Panc1 (cell line): ENCODE results near the gene PMF1. TPM values are rescaled to one million over a fixed set of nuclear protein-coding genes. Genes with fewer than 3 reads are reported as not detected.

Experiments used
- ATAC-seq: fragments of 200-7000 bp; cut with Tn5 transposase; 2 replicates; pipeline ENCODE4 v1.9.1; 2020; ENCODE audit warnings: mild to moderate bottlenecking, moderate library complexity
- BruUV-seq: library from RNA; stranded (reverse); fragments of 400-500 nt; replicated peaks from 2 replicates; lab custom pipeline; 2021; lab: Mats Ljungman, UMichigan
- CTCF ChIA-PET: fragments of 300-600 bp; sonication (Branson Sonifier 250); formaldehyde crosslinking; loops from one replicate; lab custom pipeline; 2022; ENCODE audit warnings: antibody characterized with exemption; lab: Charles Lee
- POLR2A ChIA-PET: fragments of 300-600 bp; sonication (Branson Sonifier 250); formaldehyde crosslinking; loops from one replicate; lab custom pipeline; 2022; ENCODE audit warnings: antibody characterized with exemption; lab: Charles Lee
- DNase-seq: peaks from one replicate; pipeline ENCODE4 v3.0.0-alpha.2; 2010; ENCODE audit warnings: low read depth, low spot score
- H3K27ac ChIP-seq: 2 replicates; pipeline ENCODE4 v1.5.1; 2011; ENCODE audit warnings: mild to moderate bottlenecking, low read length, inconsistent platforms
- H3K27me3 ChIP-seq: fragments of 200-500 bp; sonication (Bioruptor generic); 2 replicates; pipeline ENCODE4 v1.6.0; 2014; ENCODE audit warnings: low read length, inconsistent platforms; ENCODE audit not compliant: control insufficient read depth, insufficient read depth
- H3K36me3 ChIP-seq: fragments of 200-500 bp; sonication (Bioruptor generic); 2 replicates; pipeline ENCODE4 v1.5.1; 2014; ENCODE audit warnings: inconsistent platforms, mild to moderate bottlenecking, low read length, moderate library complexity; ENCODE audit not compliant: control insufficient read depth, insufficient read depth
- H3K4me1 ChIP-seq: 2 replicates; pipeline ENCODE4 v1.5.1; 2011; ENCODE audit warnings: inconsistent platforms, mild to moderate bottlenecking, low read length, moderate library complexity; ENCODE audit not compliant: control insufficient read depth, insufficient read depth
- H3K4me3 ChIP-seq, 2 experiments: 2 replicates each; pipeline ENCODE4 v1.5.1; 2011 to 2012; ENCODE audit warnings: low read depth in 2 of 2, low read length in 2 of 2, mild to moderate bottlenecking in 2 of 2, inconsistent platforms in 1 of 2, moderate library complexity in 1 of 2
- H3K9me3 ChIP-seq: fragments of 200-500 bp; sonication (Bioruptor generic); 2 replicates; pipeline ENCODE4 v1.5.1; 2014; ENCODE audit warnings: low read depth, mild to moderate bottlenecking, inconsistent platforms, low read length, moderate library complexity; ENCODE audit not compliant: control insufficient read depth, insufficient read depth
- POLR2AphosphoS5 ChIP-seq: IDR thresholded peaks from 2 replicates; pipeline ENCODE4 v1.6.1; 2012; ENCODE audit warnings: mild to moderate bottlenecking, low read depth, low read length, moderate library complexity
- SIN3A ChIP-seq: IDR thresholded peaks from 2 replicates; pipeline ENCODE4 v1.6.1; 2012; ENCODE audit warnings: low read depth, mild to moderate bottlenecking, low read length, moderate library complexity, borderline replicate concordance; ENCODE audit not compliant: insufficient read depth
- TCF7L2 ChIP-seq: IDR thresholded peaks from 2 replicates; pipeline ENCODE4 v1.6.1; 2011; ENCODE audit warnings: mild to moderate bottlenecking, low read depth, low read length, inconsistent platforms
- in situ Hi-C: cut with HindIII; loops from 2 replicates; pipeline ENCODE4 v1.10.0; 2016; ENCODE audit warnings: low sequenced_read_pairs, low pct_unique_long_range_greater_than_20kb
- intact Hi-C: fragments of 100-400 bp; cut with micrococcal nuclease; formaldehyde crosslinking; loops from one replicate; pipeline ENCODE4 v1.10.0; 2022; ENCODE audit not compliant: unreplicated experiment
- total RNA-seq: library from RNA; stranded (reverse); gene quantifications from one replicate; pipeline ENCODE4 v1.2.1, GENCODE V29; 2021; ENCODE audit not compliant: unreplicated experiment
- TF ChIP-seq, protein P1 (sequence below), 2 experiments: IDR thresholded peaks; 2 replicates each; pipeline ENCODE4 v1.6.1; 2011 to 2012; ENCODE audit warnings: low read depth in 2 of 2, control low read depth in 1 of 2, low read length in 1 of 2, mild to moderate bottlenecking in 1 of 2, moderate library complexity in 1 of 2; ENCODE audit not compliant: insufficient read depth in 1 of 2
- TF ChIP-seq, protein P2 (sequence below): fragments of 450-650 bp; IDR thresholded peaks from 2 replicates; pipeline ENCODE4 v1.5.1; 2017; ENCODE audit warnings: mild to moderate bottlenecking

Gene PMF1
- total RNA-seq, 1 experiment from 2014 or later = 57.5 TPM

GRCh38 chr1:156164125-156164831, 48.5 kb upstream of the PMF1 start:
- no peak overlapping the region for H3K27ac ChIP-seq
- no peaks in the 10 kb centered on the region for H3K9me3 ChIP-seq
- TF ChIP-seq, protein P1, sequence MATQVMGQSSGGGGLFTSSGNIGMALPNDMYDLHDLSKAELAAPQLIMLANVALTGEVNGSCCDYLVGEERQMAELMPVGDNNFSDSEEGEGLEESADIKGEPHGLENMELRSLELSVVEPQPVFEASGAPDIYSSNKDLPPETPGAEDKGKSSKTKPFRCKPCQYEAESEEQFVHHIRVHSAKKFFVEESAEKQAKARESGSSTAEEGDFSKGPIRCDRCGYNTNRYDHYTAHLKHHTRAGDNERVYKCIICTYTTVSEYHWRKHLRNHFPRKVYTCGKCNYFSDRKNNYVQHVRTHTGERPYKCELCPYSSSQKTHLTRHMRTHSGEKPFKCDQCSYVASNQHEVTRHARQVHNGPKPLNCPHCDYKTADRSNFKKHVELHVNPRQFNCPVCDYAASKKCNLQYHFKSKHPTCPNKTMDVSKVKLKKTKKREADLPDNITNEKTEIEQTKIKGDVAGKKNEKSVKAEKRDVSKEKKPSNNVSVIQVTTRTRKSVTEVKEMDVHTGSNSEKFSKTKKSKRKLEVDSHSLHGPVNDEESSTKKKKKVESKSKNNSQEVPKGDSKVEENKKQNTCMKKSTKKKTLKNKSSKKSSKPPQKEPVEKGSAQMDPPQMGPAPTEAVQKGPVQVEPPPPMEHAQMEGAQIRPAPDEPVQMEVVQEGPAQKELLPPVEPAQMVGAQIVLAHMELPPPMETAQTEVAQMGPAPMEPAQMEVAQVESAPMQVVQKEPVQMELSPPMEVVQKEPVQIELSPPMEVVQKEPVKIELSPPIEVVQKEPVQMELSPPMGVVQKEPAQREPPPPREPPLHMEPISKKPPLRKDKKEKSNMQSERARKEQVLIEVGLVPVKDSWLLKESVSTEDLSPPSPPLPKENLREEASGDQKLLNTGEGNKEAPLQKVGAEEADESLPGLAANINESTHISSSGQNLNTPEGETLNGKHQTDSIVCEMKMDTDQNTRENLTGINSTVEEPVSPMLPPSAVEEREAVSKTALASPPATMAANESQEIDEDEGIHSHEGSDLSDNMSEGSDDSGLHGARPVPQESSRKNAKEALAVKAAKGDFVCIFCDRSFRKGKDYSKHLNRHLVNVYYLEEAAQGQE (IDR thresholded peaks at IDR 0.05; ENCODE audit: insufficient read depth in 1 of 2, low read depth in 2 of 2, low read length in 1 of 2) = no peak
- TF ChIP-seq, protein P2, sequence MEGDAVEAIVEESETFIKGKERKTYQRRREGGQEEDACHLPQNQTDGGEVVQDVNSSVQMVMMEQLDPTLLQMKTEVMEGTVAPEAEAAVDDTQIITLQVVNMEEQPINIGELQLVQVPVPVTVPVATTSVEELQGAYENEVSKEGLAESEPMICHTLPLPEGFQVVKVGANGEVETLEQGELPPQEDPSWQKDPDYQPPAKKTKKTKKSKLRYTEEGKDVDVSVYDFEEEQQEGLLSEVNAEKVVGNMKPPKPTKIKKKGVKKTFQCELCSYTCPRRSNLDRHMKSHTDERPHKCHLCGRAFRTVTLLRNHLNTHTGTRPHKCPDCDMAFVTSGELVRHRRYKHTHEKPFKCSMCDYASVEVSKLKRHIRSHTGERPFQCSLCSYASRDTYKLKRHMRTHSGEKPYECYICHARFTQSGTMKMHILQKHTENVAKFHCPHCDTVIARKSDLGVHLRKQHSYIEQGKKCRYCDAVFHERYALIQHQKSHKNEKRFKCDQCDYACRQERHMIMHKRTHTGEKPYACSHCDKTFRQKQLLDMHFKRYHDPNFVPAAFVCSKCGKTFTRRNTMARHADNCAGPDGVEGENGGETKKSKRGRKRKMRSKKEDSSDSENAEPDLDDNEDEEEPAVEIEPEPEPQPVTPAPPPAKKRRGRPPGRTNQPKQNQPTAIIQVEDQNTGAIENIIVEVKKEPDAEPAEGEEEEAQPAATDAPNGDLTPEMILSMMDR = no peak
- no peak for TF ChIP-seq SIN3A
- no peak for TF ChIP-seq POLR2AphosphoS5
- TF ChIP-seq TCF7L2 = no peak
- POLR2A ChIA-PET = interaction anchor here (0.6 to 1.1 kb wide), 2 partner anchors 9 to 214 kb away, joined by 3 to 6 read pairs; no protein-coding TSS in a partner anchor
- ATAC-seq = no peak
- no TSS peak for BruUV-seq
- no peak for DNase-seq
- intact Hi-C loops = no loop called here
- H3K27me3 ChIP-seq = no peaks in the 10 kb centered on the region
- in situ Hi-C loops = no loop called here
- no peaks in the 10 kb centered on the region for H3K4me1 ChIP-seq
- CTCF ChIA-PET = interaction anchor here (0.6 kb wide), 1 partner anchor 24 kb away, joined by 4 read pairs; no protein-coding TSS in a partner anchor
- H3K36me3 ChIP-seq = no peaks in the 10 kb centered on the region
- no peak overlapping the region for H3K4me3 ChIP-seq

DNA sequence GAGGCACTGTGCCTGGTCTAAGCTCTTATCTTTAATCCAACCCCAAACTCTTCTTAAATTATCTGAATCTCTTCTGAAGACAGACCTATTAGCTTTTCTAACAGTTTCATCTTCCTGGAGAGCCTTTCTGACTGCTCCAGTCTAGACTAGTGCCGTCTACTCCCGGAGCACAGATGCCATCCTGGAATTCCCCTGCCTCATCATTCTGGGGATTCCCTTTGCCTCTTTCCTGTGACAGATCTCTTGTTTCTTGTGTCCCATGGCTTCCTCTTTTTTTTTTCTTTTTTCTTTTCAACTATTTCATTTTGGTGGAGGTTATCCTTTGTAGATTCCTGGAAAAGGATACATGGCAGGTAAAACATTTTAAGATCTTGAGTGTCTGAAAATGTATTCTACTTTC, 47.7 kb upstream of the PMF1 start:
- no peaks in the 10 kb centered on the region for H3K27me3 ChIP-seq
- no peak; the same call in 1 of the 2 replicates for ATAC-seq
- no peaks in the 10 kb centered on the region for H3K36me3 ChIP-seq
- TF ChIP-seq POLR2AphosphoS5 (no peak), TCF7L2 (no peak), SIN3A (no peak)
- TF ChIP-seq, protein P1 (IDR thresholded peaks at IDR 0.05; ENCODE audit: insufficient read depth in 1 of 2, low read depth in 2 of 2, low read length in 1 of 2) = no peak
- TF ChIP-seq, protein P2 = no peak
- POLR2A ChIA-PET = interaction anchor here (0.6 kb wide), 1 partner anchor 213 kb away, joined by 6 read pairs; no protein-coding TSS in a partner anchor
- DNase-seq = no peak
- no peak overlapping the region for H3K4me3 ChIP-seq
- BruUV-seq = no TSS peak
- H3K9me3 ChIP-seq = no peaks in the 10 kb centered on the region
- in situ Hi-C loops (no loop called here), intact Hi-C loops (no loop called here)
- H3K4me1 ChIP-seq = no peaks in the 10 kb centered on the region
- no peak overlapping the region for H3K27ac ChIP-seq
- CTCF ChIA-PET = interaction anchor here (0.6 kb wide), 1 partner anchor 23 kb away, joined by 4 read pairs; no protein-coding TSS in a partner anchor
